UCSD-AML1 (cell line): ENCODE results near the gene SLC35F4.
"Not testable (repeated sequence)": the region's sequence is repeated elsewhere in the genome, so short reads cannot be mapped to it uniquely, and the experiment has no call there.

Source experiments
- DNase-seq: peaks from one replicate; lab custom pipeline; 2025; ENCODE audit not compliant: unreplicated experiment; lab: John Stamatoyannopoulos, UW

Gene SLC35F4

GRCh38 chr14:57809808-57810207 lies 56.1 kb downstream of the SLC35F4 start:
- DNase-seq, result no peak

DNA sequence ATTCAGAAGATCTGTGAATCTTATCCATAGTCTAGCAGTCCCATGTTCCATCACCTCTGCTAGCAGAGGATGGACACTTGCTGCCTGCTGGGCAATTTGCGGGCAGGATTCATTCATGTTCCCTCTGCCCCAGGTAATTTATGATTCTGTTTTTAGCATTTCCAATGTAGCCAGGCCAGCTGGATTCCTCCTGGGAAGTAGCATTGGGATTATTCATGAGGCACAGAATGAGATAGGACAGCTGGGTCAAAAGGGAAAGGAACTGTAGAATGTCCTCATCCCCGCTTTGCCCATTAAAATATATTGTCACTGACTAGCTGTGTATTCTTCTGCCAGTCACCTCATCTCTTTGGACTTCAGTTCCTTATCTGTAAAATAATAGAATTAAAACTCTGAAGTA lies 68.7 kb downstream of the SLC35F4 start:
- no peak for DNase-seq

DNA sequence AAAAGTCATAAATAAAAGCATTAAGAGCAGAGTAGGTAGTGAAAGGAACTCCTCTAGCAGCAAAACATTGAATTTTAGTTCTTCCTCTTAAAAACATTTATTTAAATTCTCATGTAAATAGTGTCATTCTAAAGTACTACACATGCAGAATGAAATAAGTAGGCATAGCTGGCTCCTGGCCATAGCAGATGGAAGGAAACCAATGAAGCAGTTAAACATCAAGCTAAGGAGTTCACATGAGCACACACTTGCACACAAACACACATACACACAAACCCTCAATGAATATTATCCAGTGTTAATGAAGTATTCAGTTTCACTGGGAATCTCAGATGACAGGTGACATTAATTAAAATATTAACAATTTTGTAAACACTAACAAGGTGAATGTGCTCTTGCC lies 69.3 kb downstream of the SLC35F4 start:
- no peak for DNase-seq

GRCh38 chr14:57785058-57785457 lies 80.8 kb downstream of the SLC35F4 start:
- no peak for DNase-seq

- no peak for DNase-seq
Measured at GRCh38 chr14:57771801-57772200, 94.1 kb downstream of the SLC35F4 start.

DNA sequence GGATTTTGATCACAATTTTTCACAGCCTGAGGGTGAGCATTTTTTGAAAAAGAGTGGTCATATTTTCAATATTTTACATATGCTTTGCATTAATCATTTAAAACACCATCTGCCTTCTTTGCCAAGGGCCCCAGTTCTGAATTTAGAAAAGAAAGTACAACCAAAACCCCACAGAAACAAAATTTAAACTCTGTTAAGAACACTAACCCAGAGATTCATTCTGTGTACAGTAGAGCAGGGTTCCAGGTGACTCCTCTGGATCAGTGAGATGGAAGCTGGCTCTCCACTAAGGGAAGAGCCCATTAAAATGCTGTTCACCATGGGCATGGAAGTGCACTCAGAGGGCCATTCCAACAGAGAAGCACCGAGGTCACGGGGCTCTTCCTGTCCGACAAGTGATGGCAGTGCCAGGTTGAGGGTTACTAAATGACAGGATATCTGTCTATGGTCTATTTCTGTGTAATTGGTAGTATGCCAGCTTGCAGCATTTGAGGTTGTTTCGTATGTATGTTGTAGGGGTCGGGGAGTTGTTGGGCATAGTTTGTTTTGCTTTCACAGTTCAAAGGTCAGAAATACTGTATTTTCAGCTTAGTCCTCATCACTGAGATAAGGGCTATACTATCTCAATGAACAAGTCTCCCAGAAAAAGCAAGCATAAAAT lies 95.9 kb downstream of the SLC35F4 start:
- DNase-seq, result no peak

DNA sequence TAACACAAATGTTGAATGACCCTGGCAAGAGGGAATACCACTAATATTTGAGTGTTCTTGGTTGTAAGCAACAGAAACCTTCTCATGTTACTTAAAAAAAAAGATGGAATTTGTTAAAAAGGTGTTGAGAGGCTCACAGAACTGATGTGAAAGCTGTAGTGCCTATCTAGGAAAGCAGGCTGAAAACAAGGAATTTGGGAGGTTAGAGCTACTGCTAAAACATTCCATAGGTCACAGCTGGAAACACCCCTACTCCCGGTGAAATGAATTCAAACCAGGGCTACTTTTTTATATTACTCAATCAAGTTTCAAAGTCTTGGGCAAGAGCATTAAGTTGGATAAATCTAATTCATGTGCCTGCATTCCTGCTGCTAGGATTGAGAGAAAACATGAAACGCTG lies 104.1 kb downstream of the SLC35F4 start:
- DNase-seq, result no peak

DNA sequence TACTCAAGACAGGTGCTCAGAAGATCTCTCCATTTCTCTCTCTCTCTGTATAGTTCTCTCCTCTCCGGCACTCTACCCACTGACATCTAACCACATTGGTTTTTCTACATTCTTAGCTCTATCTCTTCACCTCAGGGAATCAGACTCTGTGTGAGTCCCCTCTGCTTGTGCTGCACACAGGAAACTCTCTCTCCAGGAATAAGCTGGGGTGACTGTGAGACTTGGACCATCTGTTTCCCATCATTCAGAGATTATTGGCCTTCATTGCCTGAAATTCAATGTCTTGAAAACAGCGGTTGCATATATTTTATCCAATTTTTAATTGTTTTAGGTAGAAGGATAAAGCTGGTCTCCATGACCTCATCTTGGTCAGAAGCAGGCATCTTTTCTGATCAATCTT lies 105.0 kb downstream of the SLC35F4 start:
- DNase-seq, result no peak

GRCh38 chr14:57755018-57755521 lies 110.8 kb downstream of the SLC35F4 start:
- no peak for DNase-seq

DNA sequence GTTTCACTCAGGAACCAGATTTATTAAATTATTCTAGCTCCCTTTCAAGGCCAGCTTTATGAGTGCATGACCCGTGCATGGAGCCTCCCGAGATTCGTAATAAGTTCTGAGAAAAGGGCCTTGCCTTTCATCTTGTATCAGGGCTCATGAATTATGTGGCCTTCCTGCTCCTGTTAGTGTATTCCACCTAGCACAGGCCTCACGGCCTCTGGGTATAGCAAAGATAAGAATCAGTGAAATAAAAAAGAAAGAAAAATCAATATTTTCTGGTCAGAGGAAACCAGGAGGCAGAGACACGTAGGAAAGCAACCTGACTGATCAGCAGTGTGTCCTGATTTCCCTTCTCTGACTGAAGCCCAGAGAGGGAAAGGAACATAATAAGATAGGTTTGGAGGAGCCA lies 111.4 kb downstream of the SLC35F4 start:
- DNase-seq, result no peak

DNA sequence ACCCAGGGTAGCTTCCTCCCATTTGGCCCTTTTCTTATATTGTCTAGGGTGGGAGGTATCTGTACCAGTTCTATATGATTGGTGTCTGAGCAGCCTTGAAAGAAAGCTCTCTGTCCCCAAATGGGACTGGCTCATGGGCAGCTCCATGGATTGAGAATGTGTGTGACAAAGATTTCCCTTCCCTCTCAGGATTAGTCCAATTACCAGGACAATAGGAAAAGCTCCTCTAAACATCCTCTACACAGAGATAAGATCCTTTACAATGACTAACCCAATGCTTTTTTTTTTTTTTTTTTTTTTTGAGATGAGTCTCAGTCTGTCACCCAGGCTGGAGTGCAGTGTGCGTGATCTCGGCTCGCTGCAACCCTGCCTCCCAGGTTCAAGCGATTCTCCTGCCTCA lies 112.1 kb downstream of the SLC35F4 start:
- DNase-seq, result no peak

DNA sequence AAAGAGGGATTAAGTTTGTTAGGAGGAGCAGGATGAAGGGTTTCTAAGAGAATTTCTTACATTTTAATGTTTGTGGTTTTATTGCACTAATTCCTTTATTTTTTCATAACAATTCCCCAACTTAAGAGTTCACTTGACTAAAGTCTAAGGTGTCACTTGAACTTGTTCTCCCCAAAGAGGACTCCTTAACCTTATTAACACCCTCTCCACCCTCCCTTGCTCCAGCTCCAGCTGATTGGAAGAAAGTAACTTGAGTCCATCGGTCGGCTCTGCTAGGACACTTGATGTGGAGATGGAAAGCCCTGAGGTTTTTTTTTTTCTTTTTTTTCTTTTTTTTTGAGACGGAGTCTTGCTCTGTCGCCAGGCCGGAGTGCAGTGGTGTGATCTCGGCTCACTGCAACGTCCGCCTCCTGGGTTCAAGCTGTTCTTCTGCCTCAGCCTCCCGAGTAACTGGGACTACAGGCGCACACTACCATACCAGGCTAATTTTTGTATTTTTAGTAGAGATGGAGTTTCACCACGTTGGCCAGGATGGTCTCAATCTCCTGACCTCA lies 113.7 kb downstream of the SLC35F4 start:
- not testable (repeated sequence) for DNase-seq

GRCh38 chr14:57751400-57751799 lies 114.5 kb downstream of the SLC35F4 start:
- DNase-seq, result no peak

GRCh38 chr14:57749267-57749666 lies 116.6 kb downstream of the SLC35F4 start:
- no peak for DNase-seq

- DNase-seq, result no peak
Measured at GRCh38 chr14:57748279-57748678, 117.6 kb downstream of the SLC35F4 start.

DNA sequence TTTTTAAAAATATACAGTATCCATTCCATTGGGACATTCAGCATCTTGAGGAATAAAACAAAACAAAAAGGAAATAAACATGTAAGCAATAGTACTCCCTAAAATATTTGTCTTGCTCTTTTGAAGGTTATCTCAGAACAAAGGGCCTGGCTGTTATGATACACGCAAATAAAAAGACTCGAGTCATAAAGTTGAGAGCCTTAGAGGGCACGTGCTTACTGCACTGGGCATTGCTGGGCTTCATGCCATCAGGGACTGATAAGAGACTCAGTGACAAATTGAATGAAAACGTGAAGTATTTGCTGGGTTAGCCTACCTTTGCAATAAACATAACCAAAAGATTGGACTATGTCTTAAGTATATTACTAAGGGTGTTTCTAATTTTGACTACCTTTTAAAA lies 118.9 kb downstream of the SLC35F4 start:
- DNase-seq, result no peak

DNA sequence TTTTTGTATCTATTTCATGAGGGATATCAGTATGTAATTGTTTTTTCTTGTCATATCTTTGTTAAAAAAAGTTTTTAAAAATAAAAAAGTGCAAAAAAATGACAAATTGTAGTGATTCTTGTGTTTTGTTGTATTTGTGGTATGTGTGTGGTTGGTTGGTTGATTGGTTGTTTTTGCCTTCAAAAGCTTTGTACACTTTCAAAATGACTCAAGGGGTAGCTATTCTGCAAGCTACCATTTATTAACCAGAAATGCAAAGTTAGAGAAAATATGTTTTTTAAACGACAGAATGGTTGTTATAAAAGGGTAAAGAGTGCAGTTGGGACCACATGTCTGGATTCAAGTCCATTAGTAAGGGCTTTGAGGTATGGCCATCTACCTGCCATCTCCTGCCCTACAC lies 119.3 kb downstream of the SLC35F4 start:
- DNase-seq, result no peak

DNA sequence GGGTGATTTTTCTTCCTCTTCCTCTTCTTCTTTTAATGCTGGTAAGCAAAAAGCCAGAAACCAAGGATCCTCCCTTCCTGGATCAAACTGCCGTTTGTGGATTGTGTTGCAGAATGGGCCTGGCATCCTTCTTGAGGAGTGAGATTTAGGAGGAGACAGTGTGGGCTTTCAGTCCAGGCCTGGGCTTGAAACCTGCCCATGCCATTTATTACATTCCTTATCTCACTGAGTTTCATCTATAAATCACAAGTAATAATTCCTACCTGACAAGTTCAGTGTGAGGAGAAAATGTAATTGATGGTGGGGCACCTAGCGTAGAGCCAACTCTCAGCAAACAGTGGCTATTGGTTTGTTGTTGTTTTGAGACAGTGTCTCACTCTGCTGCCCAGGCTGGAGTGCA lies 126.4 kb downstream of the SLC35F4 start:
- DNase-seq, result no peak

GRCh38 chr14:57737598-57737997 lies 128.3 kb downstream of the SLC35F4 start:
- no peak for DNase-seq

DNA sequence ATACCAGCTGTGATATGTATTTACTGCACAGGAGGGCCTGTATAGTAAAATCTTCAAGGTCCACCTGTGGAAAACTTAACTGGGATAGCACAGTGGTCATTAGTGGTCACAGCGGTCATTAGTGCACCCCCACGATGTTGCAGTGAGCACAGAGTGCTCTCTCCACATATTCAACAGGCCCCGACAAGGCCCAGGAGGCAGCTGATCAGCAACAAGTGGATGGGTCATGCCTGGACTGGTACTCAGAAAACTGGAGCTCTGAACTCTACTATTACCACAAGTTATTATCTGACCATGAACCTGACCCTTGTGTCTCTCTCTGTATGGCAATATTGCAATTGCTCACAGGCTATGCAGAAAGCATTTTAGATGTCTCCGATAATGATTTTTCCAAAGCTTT lies 129.5 kb downstream of the SLC35F4 start:
- DNase-seq, result no peak

GRCh38 chr14:57735276-57735675 lies 130.6 kb downstream of the SLC35F4 start:
- no peak for DNase-seq

DNA sequence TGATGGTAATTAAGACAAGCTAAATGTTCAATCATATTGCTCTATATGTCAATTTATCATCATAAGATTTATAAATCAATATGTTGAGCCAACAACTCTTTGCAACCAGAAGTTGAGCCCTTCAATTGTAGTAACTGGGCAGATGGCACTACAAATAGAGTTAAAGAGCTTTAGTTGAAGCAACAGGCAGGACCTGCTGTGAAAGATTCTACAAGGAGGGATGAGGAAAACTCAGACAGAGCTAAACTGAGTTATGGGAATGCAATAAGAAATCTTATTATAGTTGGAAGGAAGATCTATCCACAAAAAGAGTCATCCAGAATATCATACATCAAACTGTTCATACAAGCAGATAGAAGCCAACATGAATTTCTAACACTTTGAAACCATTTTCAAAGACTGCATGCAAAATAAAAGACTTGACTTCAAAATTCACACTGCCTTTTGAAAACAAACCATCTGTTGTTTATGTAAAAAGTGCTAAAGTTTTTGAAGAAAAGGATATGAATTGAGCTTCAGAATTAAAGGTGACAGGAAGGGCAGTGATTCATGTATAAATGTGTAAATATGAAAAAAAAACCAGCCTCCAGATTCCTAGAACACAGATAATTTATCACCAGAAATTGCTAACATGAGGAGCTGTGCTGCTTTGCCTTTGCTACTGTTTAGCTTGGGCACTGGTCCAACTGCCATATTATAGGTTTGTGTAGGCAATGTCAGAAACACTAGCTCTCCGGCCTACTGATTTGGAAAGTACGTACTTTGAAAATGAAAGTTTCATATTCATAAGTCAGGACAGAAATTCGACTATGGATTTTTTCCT lies 133.2 kb downstream of the SLC35F4 start:
- no peak for DNase-seq
